K562 treated with DMSO at 1 percent for 12 hours (cell line): ENCODE results near the gene RFC4. TPM values are rescaled to one million over a fixed set of nuclear protein-coding genes. Genes with fewer than 3 reads are reported as not detected.

Experiments
- total RNA-seq: library from RNA; unstranded; fragments of 300-600 nt; gene quantifications from 2 replicates; pipeline ENCODE4 v1.2.3, GENCODE V29; 2022; ENCODE audit not compliant: insufficient read depth

The RFC4 gene
- 111 and 193 TPM in 2 replicates for total RNA-seq

DNA sequence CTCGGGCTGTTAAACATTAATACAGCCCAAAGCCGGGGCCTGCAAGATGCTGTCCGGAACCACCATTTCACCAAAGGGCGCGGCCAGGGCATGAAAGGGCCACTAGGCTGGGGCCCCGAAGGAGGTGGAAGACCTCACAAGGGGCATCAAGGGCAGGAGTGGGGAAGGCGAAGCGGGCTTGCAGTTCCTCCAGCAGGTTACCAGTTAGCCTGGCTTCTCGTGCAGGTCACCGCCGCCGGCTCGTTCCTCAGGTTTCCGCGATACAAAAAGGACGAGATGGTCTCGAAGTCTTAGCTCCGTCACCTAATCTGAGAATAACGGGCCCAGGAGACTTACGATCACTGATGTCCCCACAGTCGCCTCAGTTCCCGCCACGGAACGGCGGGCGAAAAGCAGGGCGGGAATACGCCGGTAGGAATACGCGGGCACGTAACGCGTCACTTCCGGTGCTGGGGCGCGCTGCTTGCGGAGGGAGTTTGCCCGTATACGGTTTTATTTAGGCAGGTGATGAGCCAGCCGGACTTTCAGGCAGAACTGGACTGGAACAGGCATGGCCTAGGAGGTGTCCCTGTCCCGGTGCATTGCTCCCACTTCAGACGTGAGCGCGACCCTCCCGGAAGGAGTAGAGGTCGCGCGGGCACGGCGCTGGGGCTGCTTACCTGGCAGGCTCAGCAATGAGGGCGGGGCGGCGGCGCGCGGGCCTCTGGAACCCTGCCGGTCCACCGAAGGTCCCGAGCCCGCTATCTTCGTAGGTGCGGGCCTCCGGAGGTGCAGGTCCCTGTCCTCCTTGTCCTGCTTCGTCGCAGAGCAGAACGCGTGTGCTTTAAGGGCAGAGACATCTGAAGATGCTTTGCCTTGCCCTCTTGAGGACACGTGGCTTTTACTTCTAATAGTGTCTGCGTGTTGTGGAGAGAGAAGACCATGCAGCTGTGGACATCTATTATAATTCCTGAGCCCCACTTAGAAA, at the start of gene RFC4:
RFC4 (minus strand) TSS at position 394 of the 967 bp plus-strand sequence. CDS start 1,769 bp downstream, outside the sequence.

DNA sequence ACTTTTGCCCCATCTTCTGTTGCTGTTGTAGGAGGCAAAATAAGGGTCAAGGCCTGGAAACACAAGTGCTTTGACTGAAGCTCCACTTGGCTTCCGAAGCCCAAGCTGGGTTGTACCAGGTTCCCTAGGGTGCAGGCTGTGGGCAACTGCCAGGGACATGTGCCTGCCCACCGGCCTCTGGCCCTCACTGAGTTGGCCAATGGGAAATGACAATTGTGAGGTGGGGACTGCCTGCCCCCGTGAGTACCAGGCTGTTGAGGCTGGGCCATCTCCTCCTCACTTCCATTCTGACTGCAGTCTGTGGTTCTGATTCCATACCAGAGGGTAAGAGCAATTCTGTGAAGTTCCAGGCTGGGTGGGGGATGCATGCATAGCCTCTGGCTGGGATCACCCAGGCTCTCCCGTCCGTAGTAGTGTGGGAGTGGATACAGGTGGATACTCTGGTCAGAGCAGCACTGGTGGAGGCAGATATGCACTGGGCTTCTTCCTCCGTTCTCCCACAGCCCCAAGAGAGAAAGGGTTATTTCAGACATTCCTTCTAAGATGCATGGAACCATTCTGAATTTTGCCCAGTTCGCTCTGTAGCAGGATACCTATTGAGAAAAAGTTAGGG, 36.2 kb upstream of the RFC4 start, which contains the start of gene ADIPOQ:
ADIPOQ (plus strand) TSS at position 285 of the 613 bp plus-strand sequence. CDS start 10,349 bp downstream, outside the sequence.

DNA sequence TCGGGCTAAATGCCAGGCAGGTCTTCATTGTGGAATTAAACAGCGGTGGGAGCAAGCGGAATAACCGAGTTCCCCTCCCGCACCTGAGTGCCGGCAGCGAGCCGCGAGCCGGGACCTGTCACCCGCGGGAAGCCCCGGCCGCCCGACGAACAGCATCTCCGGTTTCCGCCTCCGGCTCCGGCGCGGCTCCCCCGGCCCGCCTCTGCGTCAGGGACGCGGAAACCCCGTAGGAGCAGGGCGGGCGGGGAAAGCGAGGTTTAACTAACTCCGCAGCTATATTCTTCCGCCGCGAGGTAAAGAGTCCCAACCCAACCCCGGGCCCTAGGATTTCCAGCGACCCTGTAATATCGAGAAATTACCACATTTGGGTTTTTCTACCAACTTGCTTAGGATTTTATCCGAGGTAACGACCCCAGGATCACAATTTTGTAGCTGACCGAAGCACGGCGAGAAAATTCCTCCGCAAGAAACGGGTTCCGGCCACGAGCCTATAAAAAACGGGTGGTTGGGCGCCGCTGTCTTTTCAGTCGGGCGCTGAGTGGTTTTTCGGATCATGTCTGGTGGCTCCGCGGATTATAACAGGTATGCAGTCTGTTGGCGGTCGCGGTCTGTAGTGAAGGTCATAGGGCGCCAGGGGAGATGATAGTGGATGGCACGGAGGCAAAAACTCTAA, 23.1 kb downstream of the RFC4 start, which contains the start of gene EIF4A2:
EIF4A2 (plus strand) TSS at position 520 of the 673 bp plus-strand sequence; CDS start at position 554, 34 bp downstream.

Other genes starting within 250 kb of the RFC4 start
- 7.3 and 17.2 TPM in 2 replicates for gene TBCCD1, start 239.1 kb downstream of the RFC4 start, total RNA-seq
- 49.8 and 104 TPM in 2 replicates for gene DNAJB11, start 235.8 kb downstream of the RFC4 start, total RNA-seq
- not detected in 2 replicates for gene AHSG, start 193.4 kb downstream of the RFC4 start, total RNA-seq
- gene FETUB, start 166.1 kb downstream of the RFC4 start, total RNA-seq = not detected in 2 replicates
- not detected in 2 replicates for gene HRG, start 140.5 kb downstream of the RFC4 start, total RNA-seq
- not detected in 2 replicates for gene KNG1, start 89.1 kb downstream of the RFC4 start, total RNA-seq
- gene EIF4A2, start 22.9 kb downstream of the RFC4 start, total RNA-seq = 136 and 219 TPM in 2 replicates
- not detected in 2 replicates for gene ADIPOQ, start 36.2 kb upstream of the RFC4 start, total RNA-seq
- 19.3 and 50.2 TPM in 2 replicates for gene ST6GAL1, start 124.0 kb upstream of the RFC4 start, total RNA-seq